A673 (cell line): Measurements from ENCODE around the gene SMARCC1.

Experiments
- CTCF ChIP-seq: fragments of 300-800, 200-600 bp; sonication (generic); conservative IDR thresholded peaks from 2 replicates; pipeline ENCODE4 v1.5.1; 2017; ENCODE audit warnings: low read depth, mild to moderate bottlenecking, antibody characterized with exemption, low read length, moderate library complexity, mixed read lengths
- EZH2 ChIP-seq: fragments of 200-600 bp; sonication (generic); IDR thresholded peaks from 2 replicates; pipeline ENCODE4 v1.6.1; 2017; ENCODE audit warnings: borderline replicate concordance, low read depth, mild to moderate bottlenecking, mixed read lengths, antibody characterized with exemption, low read length; ENCODE audit not compliant: poor library complexity, severe bottlenecking

DNA sequence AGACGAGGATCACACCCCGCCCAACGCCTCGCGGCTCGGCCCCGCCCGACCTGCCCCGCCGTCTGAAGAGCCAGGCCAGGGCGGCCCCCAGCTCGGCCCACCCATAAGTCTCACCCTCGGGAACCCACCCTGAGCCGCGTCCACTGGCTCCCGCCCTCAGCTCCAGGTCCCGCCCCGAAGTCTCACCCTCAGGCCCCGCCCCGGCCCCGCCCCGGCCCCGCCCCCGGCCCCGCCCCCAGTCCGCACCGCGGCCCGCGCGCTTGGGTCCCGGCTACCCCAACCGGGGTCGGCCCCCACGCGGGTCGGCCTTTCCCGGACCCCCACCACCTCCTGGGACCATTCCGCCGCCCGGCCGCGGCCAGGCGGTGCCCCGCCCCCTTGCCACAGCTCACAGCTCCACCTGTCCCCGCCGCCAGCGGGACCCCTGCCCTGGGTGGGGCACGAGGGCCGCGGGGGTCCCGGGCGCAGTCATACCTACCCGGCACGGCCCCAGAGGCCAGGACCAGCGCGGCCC is 203.5 kb downstream of the SMARCC1 start:
- TF ChIP-seq CTCF: no peak
- TF ChIP-seq EZH2: no peak
